HepG2 (cell line): ENCODE measurements around the gene SLC25A48. TPM values are rescaled to one million over a fixed set of nuclear protein-coding genes. Genes with fewer than 3 reads are reported as not detected.

Experiments
- ATAC-seq: fragments of 200-7000 bp; cut with Tn5 transposase; 3 replicates; pipeline ENCODE4 v1.9.1; 2020; ENCODE audit warnings: mild to moderate bottlenecking, moderate library complexity
- BruUV-seq: library from RNA; stranded (reverse); fragments of 400-500 nt; replicated peaks from 2 replicates; lab custom pipeline; 2021; lab: Mats Ljungman, UMichigan
- CTCF ChIA-PET: fragments of 300-600 bp; formaldehyde crosslinking; extraction: SDS; loops from one replicate; lab custom pipeline; 2021; ENCODE audit warnings: low total read pairs, inconsistent platforms, low intra/inter-chr PET ratio; lab: Yijun Ruan, JAX
- POLR2A ChIA-PET: fragments of 350-600 bp; sonication (Branson Sonifier 250); formaldehyde crosslinking; loops from one replicate; lab custom pipeline; 2020; ENCODE audit warnings: antibody characterized with exemption, inconsistent platforms; lab: Yijun Ruan, JAX
- DNase-seq: peaks from one replicate; pipeline ENCODE4 v3.0.0-alpha.2; 2015; ENCODE audit warnings: low spot score
- FAIRE-seq: peaks from 3 replicates; lab custom pipeline; 2011; peaks lifted over from hg19 to GRCh38; lab: Jason Lieb, UNC
- H2AFZ ChIP-seq: one replicate; pipeline ENCODE4 v1.6.1; 2011; ENCODE audit warnings: low read length, inconsistent platforms
- H3K27ac ChIP-seq: fragments of 300-600 bp; 3 replicates; pipeline ENCODE4 v1.8.0; 2011; ENCODE audit warnings: mixed run types, mild to moderate bottlenecking, mixed read lengths, low read length, inconsistent platforms; ENCODE audit not compliant: insufficient read depth; ENCODE audit errors: extremely low read length
- H3K27me3 ChIP-seq, 2 experiments: fragments of 200-600 bp in 1 of 2; 2 replicates in 1 of 2; 3 replicates in 1 of 2; pipeline versions ENCODE4 v1.6.0 to v1.8.0; 2011; ENCODE audit warnings: low read length in 2 of 2, mild to moderate bottlenecking in 2 of 2, moderate library complexity in 2 of 2, inconsistent platforms in 1 of 2; ENCODE audit not compliant: insufficient read depth in 2 of 2, control insufficient read depth in 1 of 2
- H3K36me3 ChIP-seq, 2 experiments: fragments of 200-600 bp in 1 of 2; replicated peaks in 1 of 2; 2 replicates in 1 of 2; 3 replicates in 1 of 2; pipeline versions ENCODE4 v1.5.1 to v1.8.0; 2011; ENCODE audit warnings: low read length in 2 of 2, inconsistent platforms in 1 of 2; ENCODE audit not compliant: insufficient read depth in 2 of 2, control insufficient read depth in 1 of 2
- H3K4me1 ChIP-seq: 2 replicates; pipeline ENCODE4 v1.5.1; 2012; ENCODE audit warnings: low read length, inconsistent platforms; ENCODE audit not compliant: insufficient read depth
- H3K4me2 ChIP-seq: 2 replicates; pipeline ENCODE4 v1.6.0; 2011; ENCODE audit warnings: low read depth, low read length, inconsistent platforms
- H3K4me3 ChIP-seq, 3 experiments: fragments of 200-600 bp in 1 of 3; sonication (generic), shearing (Covaris generic) in 1 of 3; replicated peaks in 1 of 3; 2 replicates each; pipeline ENCODE4 v1.5.1; 2011 to 2016; ENCODE audit warnings: low read length in 3 of 3, inconsistent platforms in 2 of 3, low read depth in 2 of 3, mild to moderate bottlenecking in 2 of 3, control low read depth in 1 of 3, mixed read lengths in 1 of 3; ENCODE audit not compliant: insufficient read depth in 1 of 3
- H3K79me2 ChIP-seq: one replicate; pipeline ENCODE4 v1.6.1; 2011; ENCODE audit warnings: low read length, inconsistent platforms; ENCODE audit not compliant: insufficient read depth
- H3K9ac ChIP-seq: 2 replicates; pipeline ENCODE4 v1.6.0; 2011; ENCODE audit warnings: mild to moderate bottlenecking, low read depth, low read length, inconsistent platforms; ENCODE audit not compliant: insufficient read depth
- H3K9me3 ChIP-seq: 2 replicates; pipeline ENCODE4 v1.5.1; 2012; ENCODE audit warnings: mild to moderate bottlenecking, low read length
- H4K20me1 ChIP-seq: 2 replicates; pipeline ENCODE4 v1.6.0; 2011; ENCODE audit warnings: inconsistent platforms, mild to moderate bottlenecking, low read length, moderate library complexity; ENCODE audit not compliant: insufficient read depth
- AHR ChIP-seq: IDR thresholded peaks from 2 replicates; pipeline ENCODE4 v1.6.1; 2018; ENCODE audit warnings: missing genetic modification reagents, missing compliant biosample characterization
- DPF2 ChIP-seq: sonication (generic); formaldehyde crosslinking; IDR thresholded peaks from 2 replicates; pipeline ENCODE4 v1.4.0; 2020; ENCODE audit warnings: mild to moderate bottlenecking, low read depth, missing genetic modification reagents, borderline replicate concordance
- EZH2 ChIP-seq: conservative IDR thresholded peaks from 2 replicates; pipeline ENCODE4 v1.6.1; 2012; ENCODE audit warnings: mild to moderate bottlenecking, low read depth, low read length, moderate library complexity
- HMGXB3 ChIP-seq: sonication (generic); formaldehyde crosslinking; IDR thresholded peaks from 2 replicates; pipeline ENCODE4 v1.4.0; 2020; ENCODE audit warnings: missing genetic modification reagents, borderline replicate concordance
- HOXA7 ChIP-seq: sonication (generic); formaldehyde crosslinking; IDR thresholded peaks from 2 replicates; pipeline ENCODE4 v1.8.1; 2022; ENCODE audit warnings: mild to moderate bottlenecking, missing genetic modification reagents, moderate library complexity
- ZHX1 ChIP-seq: sonication (generic); formaldehyde crosslinking; IDR thresholded peaks from 2 replicates; pipeline ENCODE4 v1.8.1; 2022; ENCODE audit warnings: low read depth, mild to moderate bottlenecking, missing genetic modification reagents
- ZNF136 ChIP-seq: sonication (generic); formaldehyde crosslinking; IDR thresholded peaks from 2 replicates; pipeline ENCODE4 v1.8.1; 2022; ENCODE audit warnings: low read depth, mild to moderate bottlenecking, moderate library complexity, missing genetic modification reagents
- ZNF350 ChIP-seq: sonication (generic); formaldehyde crosslinking; IDR thresholded peaks from 2 replicates; pipeline ENCODE4 v1.4.0; 2020; ENCODE audit warnings: mild to moderate bottlenecking, low read depth, missing genetic modification reagents, borderline replicate concordance
- ZNF432 ChIP-seq: sonication (generic); formaldehyde crosslinking; IDR thresholded peaks from 2 replicates; pipeline ENCODE4 v1.5.0; 2020; ENCODE audit warnings: missing genetic modification reagents, mild to moderate bottlenecking, borderline replicate concordance
- ZNF775 ChIP-seq: sonication (generic); formaldehyde crosslinking; IDR thresholded peaks from 2 replicates; pipeline ENCODE4 v1.4.0; 2020; ENCODE audit warnings: missing genetic modification reagents, mild to moderate bottlenecking, moderate library complexity, borderline replicate concordance
- ZNF792 ChIP-seq: IDR thresholded peaks from 2 replicates; pipeline ENCODE4 v1.6.1; 2016
- WGBS: methylation state at CpG from one replicate; pipeline ENCODE4 v1.1.6; 2017; ENCODE audit warnings: low lambda C conversion rate; 5-methylcytosine and 5-hydroxymethylcytosine counted together
- in situ Hi-C: cut with HindIII; loops from 2 replicates; pipeline ENCODE4 v1.10.0; 2017; ENCODE audit warnings: low pct_unique_long_range_greater_than_20kb; ENCODE audit not compliant: extremely low pct_ligation_motif_present
- intact Hi-C: fragments of 100-400 bp; cut with micrococcal nuclease; formaldehyde crosslinking; loops from one replicate; pipeline ENCODE4 v1.10.0; 2022; ENCODE audit not compliant: unreplicated experiment
- polyA plus RNA-seq, 8 experiments: library from polyadenylated mRNA; depleted of rRNA in 3 of 8; stranded (reverse) in 7 of 8; unstranded in 1 of 8; fragments of >200 nt; fragmentation: Illumina TruSeq in 4 of 8; extraction: Trizol in 4 of 8; gene quantifications; 2 replicates each; pipeline versions ENCODE4 v1.2.1 to v1.2.3, GENCODE V29; 2011 to 2016; ENCODE audit warnings: low read depth in 4 of 8, missing spikeins in 1 of 8, mixed read lengths in 1 of 8; ENCODE audit not compliant: insufficient read depth in 1 of 8
- total RNA-seq, 5 experiments: library from RNA; depleted of rRNA; stranded (reverse); fragments of >200 nt; fragmentation: Illumina TruSeq; extraction: Trizol; gene quantifications; 2 replicates each; pipeline ENCODE4 v1.2.3, GENCODE V29; 2016; ENCODE audit warnings: low read depth in 1 of 5
- TF ChIP-seq, protein P1 (sequence below): sonication (generic); formaldehyde crosslinking; IDR thresholded peaks from 2 replicates; pipeline ENCODE4 v1.5.1; 2020; ENCODE audit warnings: missing genetic modification reagents, mild to moderate bottlenecking, borderline replicate concordance
- TF ChIP-seq, protein P2 (sequence below): sonication (generic); formaldehyde crosslinking; IDR thresholded peaks from 2 replicates; pipeline ENCODE4 v1.5.1; 2020; ENCODE audit warnings: mild to moderate bottlenecking, moderate library complexity, missing genetic modification reagents

SLC25A48 gene
- total and polyA plus RNA-seq, 2 of the 13 experiments (the other 11 are each of a cell fraction or from before 2014, with no cell fraction given) = 0.17 to 4.5 TPM

DNA sequence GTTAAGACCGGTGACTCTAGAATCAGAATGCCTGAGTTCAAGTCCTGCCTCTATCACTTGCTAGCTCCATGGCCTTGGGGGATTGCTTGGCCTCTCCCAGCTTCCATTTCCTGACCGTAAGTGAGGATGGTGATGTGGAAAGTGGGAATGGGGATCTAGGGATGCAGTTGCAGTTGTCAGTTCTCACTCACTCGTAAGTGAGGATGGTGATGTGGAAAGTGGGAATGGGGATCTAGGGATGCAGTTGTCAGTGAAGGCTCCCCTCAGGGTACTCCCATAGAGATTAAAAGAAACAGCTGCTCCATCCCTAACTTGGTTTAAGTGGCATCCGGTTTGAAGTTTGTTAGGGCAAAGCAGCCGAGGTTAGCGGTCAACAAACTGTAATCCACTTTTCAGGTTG is 64.2 kb downstream of the SLC25A48 start:
- ATAC-seq (no peak), FAIRE-seq (no peak), DNase-seq (no peak)
- Histone ChIP-seq H3K9ac (no peak overlapping the region), H3K27me3 (peaks cover 0 to 19% of the 10 kb centered on the region in 2 experiments; a peak in 2 of 5 replicates), H3K79me2 (no peaks in the 10 kb centered on the region), H3K9me3 (no peaks in the 10 kb centered on the region), H3K4me1 (peaks cover 16% of the 10 kb centered on the region), H3K27ac (no peak overlapping the region), H2AFZ (no peak overlapping the region), H4K20me1 (no peaks in the 10 kb centered on the region), H3K4me3 (no peak overlapping the region), H3K4me2 (no peak overlapping the region), H3K36me3 (no peaks in the 10 kb centered on the region)
- intact Hi-C loops (no loop called here), in situ Hi-C loops (no loop called here)
- CTCF ChIA-PET = no interaction called here
- BruUV-seq = no TSS peak
- POLR2A ChIA-PET = no interaction called here
- WGBS = 43% methylated on average over 6 of the region's 6 CpGs
- TF ChIP-seq ZNF350 (CRISPR knock-in tag) (no peak), AHR (CRISPR knock-in tag) (no peak), ZNF432 (CRISPR knock-in tag) (no peak), HOXA7 (CRISPR knock-in tag) (no peak), ZNF792 (CRISPR knock-in tag) (no peak), HMGXB3 (no peak), DPF2 (CRISPR knock-in tag) (no peak), ZNF136 (CRISPR knock-in tag) (no peak), ZHX1 (CRISPR knock-in tag) (no peak), ZNF775 (CRISPR knock-in tag) (no peak), EZH2 (no peak)
- TF ChIP-seq, protein P1, sequence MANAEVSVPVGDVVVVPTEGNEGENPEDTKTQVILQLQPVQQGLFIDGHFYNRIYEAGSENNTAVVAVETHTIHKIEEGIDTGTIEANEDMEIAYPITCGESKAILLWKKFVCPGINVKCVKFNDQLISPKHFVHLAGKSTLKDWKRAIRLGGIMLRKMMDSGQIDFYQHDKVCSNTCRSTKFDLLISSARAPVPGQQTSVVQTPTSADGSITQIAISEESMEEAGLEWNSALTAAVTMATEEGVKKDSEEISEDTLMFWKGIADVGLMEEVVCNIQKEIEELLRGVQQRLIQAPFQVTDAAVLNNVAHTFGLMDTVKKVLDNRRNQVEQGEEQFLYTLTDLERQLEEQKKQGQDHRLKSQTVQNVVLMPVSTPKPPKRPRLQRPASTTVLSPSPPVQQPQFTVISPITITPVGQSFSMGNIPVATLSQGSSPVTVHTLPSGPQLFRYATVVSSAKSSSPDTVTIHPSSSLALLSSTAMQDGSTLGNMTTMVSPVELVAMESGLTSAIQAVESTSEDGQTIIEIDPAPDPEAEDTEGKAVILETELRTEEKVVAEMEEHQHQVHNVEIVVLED = no peak
- TF ChIP-seq, protein P2, sequence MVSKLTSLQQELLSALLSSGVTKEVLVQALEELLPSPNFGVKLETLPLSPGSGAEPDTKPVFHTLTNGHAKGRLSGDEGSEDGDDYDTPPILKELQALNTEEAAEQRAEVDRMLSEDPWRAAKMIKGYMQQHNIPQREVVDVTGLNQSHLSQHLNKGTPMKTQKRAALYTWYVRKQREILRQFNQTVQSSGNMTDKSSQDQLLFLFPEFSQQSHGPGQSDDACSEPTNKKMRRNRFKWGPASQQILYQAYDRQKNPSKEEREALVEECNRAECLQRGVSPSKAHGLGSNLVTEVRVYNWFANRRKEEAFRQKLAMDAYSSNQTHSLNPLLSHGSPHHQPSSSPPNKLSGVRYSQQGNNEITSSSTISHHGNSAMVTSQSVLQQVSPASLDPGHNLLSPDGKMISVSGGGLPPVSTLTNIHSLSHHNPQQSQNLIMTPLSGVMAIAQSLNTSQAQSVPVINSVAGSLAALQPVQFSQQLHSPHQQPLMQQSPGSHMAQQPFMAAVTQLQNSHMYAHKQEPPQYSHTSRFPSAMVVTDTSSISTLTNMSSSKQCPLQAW (CRISPR knock-in tag) = no peak
